Breast epithelium (tissue), 4 donors: ENCODE measurements around the gene PCMT1. TPM values are rescaled to one million over a fixed set of nuclear protein-coding genes. Genes with fewer than 3 reads are reported as not detected.

Experiments
- DNase-seq, 2 donors: peaks; one replicate each; pipeline ENCODE4 v3.0.0-alpha.2; 2019; ENCODE audit warnings: low spot score in 2 of 2
- H3K27ac ChIP-seq, 2 donors: fragments of 200-600 bp; sonication (generic) in 1 of 2; one replicate each; pipeline ENCODE4 v1.5.1; 2016 to 2019; ENCODE audit warnings: mild to moderate bottlenecking in 1 of 2
- H3K27me3 ChIP-seq, 2 donors: fragments of 200-600 bp; sonication (generic) in 1 of 2; one replicate each; pipeline versions ENCODE4 v1.5.1 to v1.6.0; 2017 to 2019; ENCODE audit warnings: control low read depth in 1 of 2, mild to moderate bottlenecking in 1 of 2
- H3K36me3 ChIP-seq: fragments of 200-600 bp; one replicate; pipeline ENCODE4 v1.5.1; 2019
- H3K4me1 ChIP-seq, 2 donors: fragments of 200-600 bp; sonication (generic); one replicate each; pipeline ENCODE4 v1.5.1; 2016 to 2019; ENCODE audit warnings: control low read depth in 1 of 2
- H3K4me3 ChIP-seq, 3 donors: fragments of 200-600 bp; sonication (generic); 1 replicate in 2 of 3; 2 replicates in 1 of 3; pipeline ENCODE4 v1.5.1; 2016 to 2019; ENCODE audit warnings: mild to moderate bottlenecking in 3 of 3, moderate library complexity in 2 of 3
- H3K9me3 ChIP-seq, 2 donors: fragments of 200-600 bp; sonication (generic) in 1 of 2; one replicate each; pipeline ENCODE4 v1.5.1; 2016 to 2019; ENCODE audit warnings: control low read depth in 1 of 2
- CTCF ChIP-seq, 3 donors: fragments of 450-650 bp; IDR thresholded peaks; one replicate each; pipeline ENCODE4 v1.5.1; 2016 to 2017; ENCODE audit warnings: antibody characterized with exemption in 3 of 3, mild to moderate bottlenecking in 3 of 3, moderate library complexity in 3 of 3
- POLR2A ChIP-seq: fragments of 450-650 bp; IDR thresholded peaks from one replicate; pipeline ENCODE4 v1.6.1; 2016; ENCODE audit warnings: antibody characterized with exemption, mild to moderate bottlenecking, moderate library complexity
- POLR2AphosphoS5 ChIP-seq, 3 donors: sonication (generic); formaldehyde crosslinking; IDR thresholded peaks; one replicate each; pipeline ENCODE4 v1.6.1; 2017; ENCODE audit warnings: antibody characterized with exemption in 3 of 3
- intact Hi-C: fragments of 100-400 bp; cut with DNase I; formaldehyde crosslinking; loops from one replicate; pipeline ENCODE4 v1.15.1; 2023; ENCODE audit warnings: low total_unique reads
- total RNA-seq, 3 donors: library from RNA; depleted of rRNA; stranded (reverse); fragments of >200 nt; gene quantifications; one replicate each; pipeline ENCODE4 v1.1.0, GENCODE V29; 2016

Gene PCMT1
- total RNA-seq, 3 donors from 2014 or later, result 111 to 148 (median 121) TPM

- intact Hi-C loops, result no loop called here
- Histone ChIP-seq H3K36me3 (peaks cover 8% of the 10 kb centered on the region), H3K27me3 (no peaks in the 10 kb centered on the region), H3K27ac (no peak overlapping the region), H3K4me1 (no peaks in the 10 kb centered on the region), H3K4me3 (no peak overlapping the region), H3K9me3 (no peaks in the 10 kb centered on the region)
- DNase-seq, result no peak
- TF ChIP-seq POLR2AphosphoS5 (IDR thresholded peaks at IDR 0.05) (no peak), POLR2A (no peak), CTCF (IDR thresholded peaks at IDR 0.05) (no peak)
These were observed 23.8 kb upstream of the PCMT1 start for GRCh38 chr6:149725785-149726184.

GRCh38 chr6:149727793-149728498, 21.6 kb upstream of the PCMT1 start:
- no peak overlapping the region for H3K4me3 ChIP-seq
- H3K4me1 ChIP-seq, result no peaks in the 10 kb centered on the region
- no peaks in the 10 kb centered on the region for H3K9me3 ChIP-seq
- TF ChIP-seq POLR2A (no peak), CTCF (IDR thresholded peaks at IDR 0.05) (no peak), POLR2AphosphoS5 (IDR thresholded peaks at IDR 0.05) (no peak)
- no peak overlapping the region for H3K27ac ChIP-seq
- H3K27me3 ChIP-seq, result no peaks in the 10 kb centered on the region
- intact Hi-C loops, result no loop called here
- no peak for DNase-seq
- H3K36me3 ChIP-seq, result peaks cover 8% of the 10 kb centered on the region

- intact Hi-C loops, result no loop called here
- Histone ChIP-seq H3K36me3 (peaks cover 8% of the 10 kb centered on the region), H3K4me1 (no peaks in the 10 kb centered on the region), H3K9me3 (no peaks in the 10 kb centered on the region), H3K4me3 (no peak overlapping the region), H3K27ac (no peak overlapping the region), H3K27me3 (no peaks in the 10 kb centered on the region)
- TF ChIP-seq POLR2AphosphoS5 (IDR thresholded peaks at IDR 0.05), result no peak
- TF ChIP-seq POLR2A, result no peak
- TF ChIP-seq CTCF (IDR thresholded peaks at IDR 0.05), result no peak
- no peak for DNase-seq
These were observed 20.9 kb upstream of the PCMT1 start for GRCh38 chr6:149728499-149729234.

GRCh38 chr6:149729824-149730223, 19.7 kb upstream of the PCMT1 start:
- H3K27ac ChIP-seq, result no peak overlapping the region
- no peaks in the 10 kb centered on the region for H3K27me3 ChIP-seq
- TF ChIP-seq CTCF (IDR thresholded peaks at IDR 0.05), result no peak
- no peak for TF ChIP-seq POLR2AphosphoS5 (IDR thresholded peaks at IDR 0.05)
- TF ChIP-seq POLR2A, result no peak
- H3K36me3 ChIP-seq, result peaks cover 8% of the 10 kb centered on the region
- H3K4me1 ChIP-seq, result no peaks in the 10 kb centered on the region
- no peak overlapping the region for H3K4me3 ChIP-seq
- H3K9me3 ChIP-seq, result no peaks in the 10 kb centered on the region
- intact Hi-C loops, result no loop called here
- DNase-seq, result no peak

- peaks cover 10% of the 10 kb centered on the region for H3K36me3 ChIP-seq
- intact Hi-C loops, result no loop called here
- TF ChIP-seq CTCF (IDR thresholded peaks at IDR 0.05) (no peak), POLR2AphosphoS5 (IDR thresholded peaks at IDR 0.05) (no peak), POLR2A (no peak)
These were observed 16.3 kb upstream of the PCMT1 start for GRCh38 chr6:149733089-149733720.

More at GRCh38 chr6:149733089-149733720, 16.3 kb upstream of the PCMT1 start:
- H3K4me3 ChIP-seq, result no peak overlapping the region
- no peaks in the 10 kb centered on the region for H3K27me3 ChIP-seq
- H3K4me1 ChIP-seq, result no peaks in the 10 kb centered on the region
- no peak for DNase-seq
- no peak overlapping the region for H3K27ac ChIP-seq
- H3K9me3 ChIP-seq, result no peaks in the 10 kb centered on the region
